Measurements from ENCODE around the gene TULP3.

The TULP3 gene

DNA sequence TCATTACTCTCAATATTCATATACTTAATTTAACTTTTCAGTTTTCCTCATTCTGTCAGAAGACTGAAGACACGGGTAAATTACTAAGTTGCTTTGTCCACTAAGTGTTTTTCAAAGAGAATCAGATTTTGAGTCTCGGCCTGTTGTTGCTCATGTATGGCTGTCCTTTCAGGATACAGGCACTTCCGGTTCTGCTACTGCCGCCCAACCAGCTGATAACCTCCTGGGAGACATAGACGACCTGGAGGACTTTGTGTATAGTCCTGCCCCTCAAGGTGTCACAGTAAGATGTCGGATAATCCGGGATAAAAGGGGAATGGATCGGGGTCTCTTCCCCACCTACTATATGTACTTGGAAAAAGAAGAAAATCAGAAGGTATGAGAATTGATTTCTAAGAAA, 40.2 kb downstream of the TULP3 start (continued):
- TF ChIP-seq, protein P1, sequence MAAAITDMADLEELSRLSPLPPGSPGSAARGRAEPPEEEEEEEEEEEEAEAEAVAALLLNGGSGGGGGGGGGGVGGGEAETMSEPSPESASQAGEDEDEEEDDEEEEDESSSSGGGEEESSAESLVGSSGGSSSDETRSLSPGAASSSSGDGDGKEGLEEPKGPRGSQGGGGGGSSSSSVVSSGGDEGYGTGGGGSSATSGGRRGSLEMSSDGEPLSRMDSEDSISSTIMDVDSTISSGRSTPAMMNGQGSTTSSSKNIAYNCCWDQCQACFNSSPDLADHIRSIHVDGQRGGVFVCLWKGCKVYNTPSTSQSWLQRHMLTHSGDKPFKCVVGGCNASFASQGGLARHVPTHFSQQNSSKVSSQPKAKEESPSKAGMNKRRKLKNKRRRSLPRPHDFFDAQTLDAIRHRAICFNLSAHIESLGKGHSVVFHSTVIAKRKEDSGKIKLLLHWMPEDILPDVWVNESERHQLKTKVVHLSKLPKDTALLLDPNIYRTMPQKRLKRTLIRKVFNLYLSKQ (tag by site-specific recombination; IDR thresholded peaks at IDR 0.05; ENCODE audit: borderline replicate concordance): no peak
- TF ChIP-seq ZNF843 (tag by site-specific recombination; IDR thresholded peaks at IDR 0.05) (no peak), ZNF140 (tag by site-specific recombination; IDR thresholded peaks at IDR 0.05) (no peak), KLF8 (tag by site-specific recombination; IDR thresholded peaks at IDR 0.05) (no peak), WT1 (tag by site-specific recombination; IDR thresholded peaks at IDR 0.05) (no peak)

DNA sequence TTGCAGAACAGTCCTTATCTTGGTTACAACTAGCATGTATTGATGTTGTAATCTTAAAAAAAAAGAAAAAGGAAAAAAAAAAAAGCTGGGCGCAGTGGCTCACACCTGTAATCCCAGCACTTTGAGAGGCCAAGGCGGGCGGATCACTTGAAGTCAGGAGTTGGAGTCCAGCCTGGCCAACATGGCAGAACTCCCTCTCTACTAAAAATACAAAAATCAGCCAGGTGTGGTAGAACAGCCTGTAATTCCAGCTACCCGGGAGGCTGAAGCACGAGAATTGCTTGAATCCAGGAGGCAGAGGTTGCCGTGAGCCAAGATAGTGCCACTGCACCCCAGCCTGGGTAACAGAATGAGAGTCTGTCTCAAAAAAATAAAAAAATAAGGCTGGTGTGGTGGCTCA, 42.9 kb downstream of the TULP3 start:
- Histone ChIP-seq H3K4me3 (ENCODE audit: low read depth, low read length) (no peak overlapping the region), H3K9me3 (ENCODE audit: control insufficient read depth, insufficient read depth, low read depth, low read length) (no peaks in the 10 kb centered on the region), H3K36me3 (ENCODE audit: control insufficient read depth in 2 of 2, insufficient read depth in 1 of 2, low read length in 2 of 2) (peaks cover 44 to 69% of the 10 kb centered on the region in 2 experiments), H3K4me1 (ENCODE audit: control insufficient read depth, insufficient read depth, low read length) (no peaks in the 10 kb centered on the region), H3K27ac (ENCODE audit: extremely low read depth, low read depth, low read length) (no peak overlapping the region)
- ChIA-PET POLR2A (interaction anchor here (0.7 kb wide), 1 partner anchor 8 kb away, joined by 3 read pairs; no protein-coding TSS in a partner anchor), CTCF (interaction anchor here (0.6 kb wide), 1 partner anchor 32 kb away, joined by 5 read pairs; no protein-coding TSS in a partner anchor)
- TF ChIP-seq SCRT2 (tag by site-specific recombination; IDR thresholded peaks at IDR 0.05): no peak
- TF ChIP-seq RBAK (tag by site-specific recombination; IDR thresholded peaks at IDR 0.05): no peak
- TF ChIP-seq, protein P2, sequence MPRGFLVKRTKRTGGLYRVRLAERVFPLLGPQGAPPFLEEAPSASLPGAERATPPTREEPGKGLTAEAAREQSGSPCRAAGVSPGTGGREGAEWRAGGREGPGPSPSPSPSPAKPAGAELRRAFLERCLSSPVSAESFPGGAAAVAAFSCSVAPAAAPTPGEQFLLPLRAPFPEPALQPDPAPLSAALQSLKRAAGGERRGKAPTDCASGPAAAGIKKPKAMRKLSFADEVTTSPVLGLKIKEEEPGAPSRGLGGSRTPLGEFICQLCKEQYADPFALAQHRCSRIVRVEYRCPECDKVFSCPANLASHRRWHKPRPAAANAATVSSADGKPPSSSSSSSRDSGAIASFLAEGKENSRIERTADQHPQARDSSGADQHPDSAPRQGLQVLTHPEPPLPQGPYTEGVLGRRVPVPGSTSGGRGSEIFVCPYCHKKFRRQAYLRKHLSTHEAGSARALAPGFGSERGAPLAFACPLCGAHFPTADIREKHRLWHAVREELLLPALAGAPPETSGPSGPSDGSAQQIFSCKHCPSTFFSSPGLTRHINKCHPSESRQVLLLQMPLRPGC (tag by site-specific recombination; IDR thresholded peaks at IDR 0.05): no peak
- TF ChIP-seq ZNF510 (tag by site-specific recombination; IDR thresholded peaks at IDR 0.05; ENCODE audit: insufficient replicate concordance): no peak
- TF ChIP-seq ZNF624 (tag by site-specific recombination; IDR thresholded peaks at IDR 0.05): no peak
- TF ChIP-seq ZNF792 (tag by site-specific recombination; IDR thresholded peaks at IDR 0.05): no peak
- TF ChIP-seq, protein P3, sequence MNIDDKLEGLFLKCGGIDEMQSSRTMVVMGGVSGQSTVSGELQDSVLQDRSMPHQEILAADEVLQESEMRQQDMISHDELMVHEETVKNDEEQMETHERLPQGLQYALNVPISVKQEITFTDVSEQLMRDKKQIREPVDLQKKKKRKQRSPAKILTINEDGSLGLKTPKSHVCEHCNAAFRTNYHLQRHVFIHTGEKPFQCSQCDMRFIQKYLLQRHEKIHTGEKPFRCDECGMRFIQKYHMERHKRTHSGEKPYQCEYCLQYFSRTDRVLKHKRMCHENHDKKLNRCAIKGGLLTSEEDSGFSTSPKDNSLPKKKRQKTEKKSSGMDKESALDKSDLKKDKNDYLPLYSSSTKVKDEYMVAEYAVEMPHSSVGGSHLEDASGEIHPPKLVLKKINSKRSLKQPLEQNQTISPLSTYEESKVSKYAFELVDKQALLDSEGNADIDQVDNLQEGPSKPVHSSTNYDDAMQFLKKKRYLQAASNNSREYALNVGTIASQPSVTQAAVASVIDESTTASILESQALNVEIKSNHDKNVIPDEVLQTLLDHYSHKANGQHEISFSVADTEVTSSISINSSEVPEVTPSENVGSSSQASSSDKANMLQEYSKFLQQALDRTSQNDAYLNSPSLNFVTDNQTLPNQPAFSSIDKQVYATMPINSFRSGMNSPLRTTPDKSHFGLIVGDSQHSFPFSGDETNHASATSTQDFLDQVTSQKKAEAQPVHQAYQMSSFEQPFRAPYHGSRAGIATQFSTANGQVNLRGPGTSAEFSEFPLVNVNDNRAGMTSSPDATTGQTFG (tag by site-specific recombination; IDR thresholded peaks at IDR 0.05; ENCODE audit: borderline replicate concordance): no peak
- no peak for TF ChIP-seq ZBTB7A (tag by site-specific recombination; IDR thresholded peaks at IDR 0.05; ENCODE audit: low read depth)
- TF ChIP-seq ZNF221 (tag by site-specific recombination; IDR thresholded peaks at IDR 0.05; ENCODE audit: borderline replicate concordance): no peak
- TF ChIP-seq ZSCAN23 (tag by site-specific recombination; IDR thresholded peaks at IDR 0.05): no peak
- TF ChIP-seq ZNF274 (IDR thresholded peaks at IDR 0.05; ENCODE audit: low read length): no peak
- TF ChIP-seq ZNF274 (tag by site-specific recombination; IDR thresholded peaks at IDR 0.05; ENCODE audit: borderline replicate concordance): no peak
- no peak for TF ChIP-seq SP7 (tag by site-specific recombination; IDR thresholded peaks at IDR 0.05)
- no peak for TF ChIP-seq KLF9 (tag by site-specific recombination; IDR thresholded peaks at IDR 0.05; ENCODE audit: low read depth)
- TF ChIP-seq EGR2 (tag by site-specific recombination; IDR thresholded peaks at IDR 0.05; ENCODE audit: low read depth): no peak
- TF ChIP-seq ZNF776 (tag by site-specific recombination; IDR thresholded peaks at IDR 0.05; ENCODE audit: borderline replicate concordance): no peak
- TF ChIP-seq, protein P4, sequence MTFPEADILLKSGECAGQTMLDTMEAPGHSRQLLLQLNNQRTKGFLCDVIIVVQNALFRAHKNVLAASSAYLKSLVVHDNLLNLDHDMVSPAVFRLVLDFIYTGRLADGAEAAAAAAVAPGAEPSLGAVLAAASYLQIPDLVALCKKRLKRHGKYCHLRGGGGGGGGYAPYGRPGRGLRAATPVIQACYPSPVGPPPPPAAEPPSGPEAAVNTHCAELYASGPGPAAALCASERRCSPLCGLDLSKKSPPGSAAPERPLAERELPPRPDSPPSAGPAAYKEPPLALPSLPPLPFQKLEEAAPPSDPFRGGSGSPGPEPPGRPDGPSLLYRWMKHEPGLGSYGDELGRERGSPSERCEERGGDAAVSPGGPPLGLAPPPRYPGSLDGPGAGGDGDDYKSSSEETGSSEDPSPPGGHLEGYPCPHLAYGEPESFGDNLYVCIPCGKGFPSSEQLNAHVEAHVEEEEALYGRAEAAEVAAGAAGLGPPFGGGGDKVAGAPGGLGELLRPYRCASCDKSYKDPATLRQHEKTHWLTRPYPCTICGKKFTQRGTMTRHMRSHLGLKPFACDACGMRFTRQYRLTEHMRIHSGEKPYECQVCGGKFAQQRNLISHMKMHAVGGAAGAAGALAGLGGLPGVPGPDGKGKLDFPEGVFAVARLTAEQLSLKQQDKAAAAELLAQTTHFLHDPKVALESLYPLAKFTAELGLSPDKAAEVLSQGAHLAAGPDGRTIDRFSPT (tag by site-specific recombination; IDR thresholded peaks at IDR 0.05): no peak
- TF ChIP-seq, protein P5, sequence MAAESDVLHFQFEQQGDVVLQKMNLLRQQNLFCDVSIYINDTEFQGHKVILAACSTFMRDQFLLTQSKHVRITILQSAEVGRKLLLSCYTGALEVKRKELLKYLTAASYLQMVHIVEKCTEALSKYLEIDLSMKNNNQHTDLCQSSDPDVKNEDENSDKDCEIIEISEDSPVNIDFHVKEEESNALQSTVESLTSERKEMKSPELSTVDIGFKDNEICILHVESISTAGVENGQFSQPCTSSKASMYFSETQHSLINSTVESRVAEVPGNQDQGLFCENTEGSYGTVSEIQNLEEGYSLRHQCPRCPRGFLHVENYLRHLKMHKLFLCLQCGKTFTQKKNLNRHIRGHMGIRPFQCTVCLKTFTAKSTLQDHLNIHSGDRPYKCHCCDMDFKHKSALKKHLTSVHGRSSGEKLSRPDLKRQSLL (tag by site-specific recombination; IDR thresholded peaks at IDR 0.05): no peak
- TF ChIP-seq ZNF202 (tag by site-specific recombination; IDR thresholded peaks at IDR 0.05; ENCODE audit: borderline replicate concordance): no peak
- no peak for TF ChIP-seq ZNF266 (tag by site-specific recombination; IDR thresholded peaks at IDR 0.05; ENCODE audit: low read depth)
- TF ChIP-seq ZFP37 (tag by site-specific recombination; IDR thresholded peaks at IDR 0.05): no peak
